Kidney (tissue), 14 donors: ENCODE results near the gene TMCC1. TPM values are rescaled to one million over a fixed set of nuclear protein-coding genes. Genes with fewer than 3 reads are reported as not detected.

Experiments
- DNase-seq, 5 donors: peaks; one replicate each; pipeline ENCODE4 v3.0.0-alpha.2; 2013 to 2020
- FAIRE-seq: peaks from 2 replicates; lab custom pipeline; 2012; peaks lifted over from hg19 to GRCh38; lab: Jason Lieb, UNC
- H3K27ac ChIP-seq, 2 donors: one replicate each; pipeline ENCODE4 v1.7.0; 2013; ENCODE audit warnings: low read depth in 2 of 2, low read length in 2 of 2, inconsistent platforms in 1 of 2
- H3K27me3 ChIP-seq: one replicate; pipeline ENCODE4 v1.7.1; 2013; ENCODE audit warnings: low read length, inconsistent platforms; ENCODE audit not compliant: control insufficient read depth, insufficient read depth
- H3K36me3 ChIP-seq, 3 donors: one replicate each; pipeline versions ENCODE4 v1.7.0 to v1.7.1; 2013; ENCODE audit warnings: low read length in 3 of 3, control low read depth in 1 of 3, inconsistent platforms in 1 of 3; ENCODE audit not compliant: insufficient read depth in 3 of 3, control insufficient read depth in 2 of 3
- H3K4me1 ChIP-seq, 3 donors: one replicate each; pipeline versions ENCODE4 v1.7.0 to v1.7.1; 2013; ENCODE audit warnings: low read length in 3 of 3, inconsistent platforms in 1 of 3, low read depth in 1 of 3; ENCODE audit not compliant: control insufficient read depth in 2 of 3, insufficient read depth in 2 of 3
- H3K4me3 ChIP-seq, 3 donors: one replicate each; pipeline versions ENCODE4 v1.7.0 to v1.8.1; 2013; ENCODE audit warnings: low read length in 3 of 3, control low read depth in 1 of 3, inconsistent platforms in 1 of 3
- H3K9ac ChIP-seq, 3 donors: one replicate each; pipeline versions ENCODE4 v1.7.0 to v1.7.1; 2013; ENCODE audit warnings: low read length in 3 of 3, control low read depth in 1 of 3, inconsistent platforms in 1 of 3
- H3K9me3 ChIP-seq, 3 donors: one replicate each; pipeline versions ENCODE4 v1.7.0 to v1.7.1; 2013; ENCODE audit warnings: low read length in 3 of 3, control low read depth in 1 of 3, inconsistent platforms in 1 of 3; ENCODE audit not compliant: control insufficient read depth in 2 of 3, insufficient read depth in 1 of 3
- CTCF ChIP-seq: IDR thresholded peaks from 3 replicates; pipeline ENCODE4 v1.5.1; 2012; ENCODE audit warnings: mild to moderate bottlenecking, moderate library complexity, borderline replicate concordance; ENCODE audit not compliant: insufficient read depth; ENCODE audit errors: extremely low read depth
- intact Hi-C: fragments of 100-400 bp; cut with DNase I; formaldehyde crosslinking; loops from one replicate; pipeline ENCODE4 v1.11.1; 2022
- polyA plus RNA-seq: library from polyadenylated mRNA; stranded (reverse); fragments of 350-450 nt; fragmentation: Illumina TruSeq; extraction: RNeasy Lipid Tissue Mini Kit (QIAGEN cat#74804); gene quantifications from one replicate; pipeline ENCODE4 v1.2.3, GENCODE V29; 2014; ENCODE audit warnings: low read depth, low replicate concordance; ENCODE audit not compliant: insufficient read depth
- total RNA-seq: library from RNA; stranded (reverse); fragmentation: NEBNext Ultra II Directional; extraction: Animal tissue kit (Norgen Biotek cat#: 25700); gene quantifications from one replicate; pipeline ENCODE4 v1.2.1, GENCODE V29; 2021
- donor health status: control.
- donor health status: control.
- donor health status: control.
- donor health status: control.
- donor health status: control.
- donor health status: DM: yes; HTN: yes; CAD: no.
- donor health status: Normal renal cell carcinoma (clear cell type).

TMCC1 gene
- total and polyA plus RNA-seq, 2 donors from 2014 or later, result 8.4 to 42.4 TPM

DNA sequence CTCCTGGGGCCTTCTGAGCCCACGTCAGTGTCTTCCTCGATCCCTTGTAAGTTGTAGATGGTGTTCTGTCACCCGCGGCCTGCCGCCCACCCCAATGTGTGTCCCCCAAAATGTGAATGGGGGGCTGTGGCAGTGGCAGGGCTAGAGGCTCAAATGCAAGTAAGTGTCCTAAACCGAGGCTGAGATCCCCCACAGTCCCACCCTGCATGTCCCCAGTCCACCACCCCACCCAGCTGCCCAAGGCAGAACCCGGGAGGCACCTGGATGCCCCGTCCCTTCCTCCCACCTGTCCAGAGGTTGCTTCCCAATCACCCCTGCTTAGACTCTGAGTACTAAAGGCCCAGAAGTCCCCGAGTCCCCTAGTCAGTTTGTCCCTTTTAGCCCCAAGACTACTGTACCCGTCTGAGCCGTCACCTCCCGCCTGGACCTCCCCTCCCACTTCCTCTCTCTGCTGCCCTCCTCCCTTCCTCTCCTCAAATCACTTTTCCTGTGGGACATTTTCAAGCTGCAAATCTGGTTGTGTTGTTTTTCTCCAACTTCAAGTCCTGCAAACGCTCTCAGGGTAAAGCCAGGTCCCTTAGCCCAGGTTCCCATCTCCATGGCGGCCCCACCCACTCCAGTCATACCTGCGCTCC, 275.2 kb downstream of the TMCC1 start:
- no peak overlapping the region for H3K9ac ChIP-seq
- H3K27me3 ChIP-seq, result no peaks in the 10 kb centered on the region
- no peak overlapping the region for H3K4me3 ChIP-seq
- FAIRE-seq (no peak), DNase-seq (peak in 2 of 5 donors; percentile 51 to 67)
- H3K36me3 ChIP-seq, result no peaks in the 10 kb centered on the region
- intact Hi-C loops, result no loop called here
- H3K27ac ChIP-seq, result peak overlapping the region; percentile 51 to 67
- TF ChIP-seq CTCF, result no peak
- no peaks in the 10 kb centered on the region for H3K9me3 ChIP-seq
- peaks cover 0 to 47% (median 0%) of the 10 kb centered on the region in 3 donors for H3K4me1 ChIP-seq

GRCh38 chr3:129617381-129618185, 275.9 kb downstream of the TMCC1 start:
- FAIRE-seq, result no peak
- peak in 1 of 5 donors; percentile 55 for DNase-seq
- peak overlapping the region; percentile 71 to 83 for H3K27ac ChIP-seq
- no peak for TF ChIP-seq CTCF
- H3K9me3 ChIP-seq, result no peaks in the 10 kb centered on the region
- H3K36me3 ChIP-seq, result no peaks in the 10 kb centered on the region
- no peak overlapping the region for H3K4me3 ChIP-seq
- H3K27me3 ChIP-seq, result no peaks in the 10 kb centered on the region
- no peak overlapping the region for H3K9ac ChIP-seq
- intact Hi-C loops, result no loop called here
- H3K4me1 ChIP-seq, result peaks cover 0 to 41% (median 0%) of the 10 kb centered on the region in 3 donors

DNA sequence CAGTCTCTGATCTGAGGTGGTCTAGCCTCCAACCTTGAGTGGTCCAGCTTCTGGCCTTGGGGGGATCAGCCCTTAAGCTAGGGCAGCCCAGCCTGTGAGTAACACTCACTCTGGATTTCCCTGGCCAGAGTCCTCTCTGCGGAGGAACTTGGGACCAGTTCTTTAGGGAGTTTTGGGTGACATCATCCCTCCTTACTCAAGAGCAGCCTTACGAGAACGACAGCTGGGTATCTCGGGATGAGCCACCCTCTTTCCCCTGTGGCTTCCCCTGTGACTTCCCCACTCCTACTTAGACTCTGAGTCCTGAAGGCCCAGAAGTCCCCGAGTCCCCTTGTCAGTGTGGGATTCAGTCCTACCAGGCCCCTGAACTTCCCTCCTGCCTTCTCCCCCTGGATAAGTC, 276.8 kb downstream of the TMCC1 start:
- Histone ChIP-seq H3K9me3 (no peaks in the 10 kb centered on the region), H3K36me3 (no peaks in the 10 kb centered on the region), H3K4me3 (no peak overlapping the region), H3K27ac (peak overlapping the region; percentile 71 to 83), H3K4me1 (peaks cover 0 to 43% (median 0%) of the 10 kb centered on the region in 3 donors), H3K27me3 (no peaks in the 10 kb centered on the region), H3K9ac (peak overlapping the region in 2 of 3 donors; percentile 8 to 26)
- intact Hi-C loops, result no loop called here
- DNase-seq (peak in 1 of 5 donors; percentile 69), FAIRE-seq (no peak)
- TF ChIP-seq CTCF, result no peak
